HG03196 (cell line): ENCODE data around the gene CDH24.

Experiments
- ATAC-seq: cut with Tn5 transposase; IDR thresholded peaks from one replicate; pipeline ENCODE4 v1.9.1; 2021; ENCODE audit not compliant: unreplicated experiment

The CDH24 gene

DNA sequence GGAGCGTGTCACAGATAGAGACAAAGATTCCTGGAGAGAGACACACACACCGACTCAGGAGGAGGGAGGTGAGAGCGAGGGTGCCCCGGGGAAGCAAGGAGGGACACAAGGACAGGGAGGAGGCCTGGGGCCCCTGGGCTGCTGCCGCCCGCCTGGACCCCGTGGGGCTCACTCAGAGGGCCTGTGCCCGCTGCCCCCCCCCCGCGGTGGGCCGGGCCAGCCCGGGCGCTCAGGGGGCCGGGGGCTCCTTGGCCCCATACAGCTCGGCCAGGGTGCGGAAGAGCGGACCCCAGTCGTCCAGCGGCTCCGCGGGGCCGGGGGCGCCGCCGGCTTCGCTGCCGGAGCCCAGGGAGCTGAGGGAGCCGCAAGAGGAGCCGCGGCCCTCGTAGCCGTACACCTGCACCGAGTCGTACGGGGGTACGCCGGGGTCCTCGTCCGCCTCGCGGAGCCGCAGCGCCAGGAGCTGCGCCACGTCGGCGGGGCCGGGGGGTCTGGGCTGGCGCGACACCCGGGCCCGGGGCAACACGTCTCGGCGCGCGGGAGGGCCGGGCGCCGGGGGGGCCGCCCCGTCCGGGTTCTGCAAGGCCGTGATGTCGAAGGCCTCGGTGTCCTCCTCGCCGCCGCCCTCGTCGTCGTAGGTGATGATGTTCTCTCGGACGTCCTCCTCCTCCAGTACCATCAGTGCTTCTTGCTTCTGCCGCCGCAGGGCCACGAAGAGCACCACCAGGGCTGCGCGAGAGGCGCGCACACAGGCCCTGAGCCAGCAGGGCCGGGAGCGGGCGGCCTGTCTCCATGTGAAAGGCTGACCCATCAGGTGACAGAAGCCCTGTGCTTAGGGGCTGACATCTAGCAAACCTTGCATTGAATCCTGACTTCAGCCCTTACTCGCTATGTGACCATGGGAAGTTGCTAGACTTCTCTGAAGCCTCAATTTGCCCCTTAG is 9.3 kb downstream of the CDH24 start:
- ATAC-seq: no peak

DNA sequence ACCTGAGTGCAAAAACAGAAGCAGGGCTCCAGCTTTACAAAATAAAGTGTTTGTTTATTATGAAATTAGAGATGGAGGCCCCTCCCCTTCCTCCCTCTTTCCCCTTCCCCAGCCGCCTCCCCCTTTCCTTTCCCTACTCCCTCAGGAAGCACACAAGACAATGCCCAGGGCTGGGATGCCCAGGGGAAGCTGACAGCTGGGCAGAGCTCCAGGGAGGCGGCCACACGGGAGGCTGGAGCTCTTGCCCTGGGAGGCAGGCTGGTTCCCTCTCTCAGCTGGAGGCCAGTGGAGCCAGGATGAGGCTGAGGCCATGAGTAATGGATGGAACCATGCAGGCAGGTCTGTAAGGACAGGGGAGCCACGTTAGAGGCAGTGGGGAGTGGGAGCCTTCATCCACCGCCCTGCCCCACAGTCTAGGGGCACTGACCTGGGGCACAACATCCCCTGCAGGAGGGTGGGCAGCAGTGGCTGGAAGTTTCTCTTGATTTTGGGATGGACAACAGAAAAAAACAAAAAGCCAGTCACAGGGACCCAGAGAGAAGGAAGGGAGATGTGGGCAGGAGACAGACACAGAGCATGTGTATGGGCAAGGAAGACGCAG is 10.2 kb downstream of the CDH24 start:
- ATAC-seq: no peak

DNA sequence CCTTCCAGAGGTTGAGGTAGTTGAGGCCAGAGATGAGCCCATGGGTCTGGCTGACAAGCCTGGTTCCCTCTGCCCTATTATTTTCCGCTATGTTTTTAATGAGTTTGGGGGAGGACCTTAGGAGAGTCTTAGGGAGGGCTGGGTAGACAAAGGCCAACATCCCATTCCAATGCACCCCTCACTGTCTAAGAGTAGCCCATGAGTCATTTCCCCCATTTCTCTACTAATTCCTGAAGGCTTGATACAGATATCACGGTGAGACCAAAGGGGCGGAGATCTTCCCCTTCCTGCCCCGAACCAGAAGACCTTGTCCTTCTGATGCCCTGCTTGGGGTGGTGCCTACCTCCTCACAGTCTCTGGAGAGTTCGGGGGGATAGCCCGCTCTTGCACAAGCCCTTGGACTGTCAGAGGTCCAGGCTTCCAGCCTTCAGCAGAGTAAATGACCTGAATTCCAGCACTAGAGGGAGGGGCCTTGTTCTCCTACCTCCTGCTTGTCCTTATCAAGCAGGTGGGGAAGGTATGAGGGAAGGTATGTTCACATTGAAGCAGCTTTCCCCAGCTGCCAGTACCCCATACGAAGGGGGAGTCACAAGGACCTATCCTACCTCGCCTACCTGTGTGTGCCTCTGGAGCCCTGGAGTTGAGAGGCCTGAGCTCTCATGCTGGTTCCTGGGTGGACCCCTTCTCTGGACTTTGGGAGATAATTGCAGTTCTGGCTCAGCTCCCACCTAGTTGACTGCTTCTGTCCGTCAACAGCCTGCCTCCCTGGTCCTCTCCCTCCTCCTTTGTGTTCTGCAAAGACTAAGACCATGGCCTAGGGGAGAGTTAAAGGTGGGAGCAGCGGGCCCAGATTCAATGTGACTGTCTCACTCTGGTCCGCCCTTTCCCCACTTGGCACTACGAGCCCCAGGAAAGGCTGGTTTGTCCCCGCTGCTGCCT is 11.6 kb downstream of the CDH24 start:
- ATAC-seq: no peak

DNA sequence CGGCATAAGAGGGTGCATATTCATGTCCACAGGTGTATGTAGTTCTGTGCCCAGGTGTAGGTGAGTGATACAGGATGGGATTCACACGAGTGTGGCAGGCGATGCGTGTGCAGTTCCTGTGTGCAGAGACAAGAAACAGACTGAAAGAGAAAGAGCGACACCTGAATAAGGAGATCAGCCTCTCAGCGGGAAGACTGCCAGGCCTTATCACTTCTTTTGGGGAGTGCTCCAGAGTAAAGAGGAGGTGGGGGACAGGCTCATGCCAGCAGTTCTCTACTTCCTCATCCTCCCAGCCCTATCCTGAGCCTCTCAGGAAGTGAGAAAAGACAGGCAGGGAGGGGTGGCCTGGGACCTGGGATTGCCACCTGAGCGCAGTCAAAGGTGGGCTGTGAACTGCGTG is 12.5 kb downstream of the CDH24 start:
- ATAC-seq: no peak

DNA sequence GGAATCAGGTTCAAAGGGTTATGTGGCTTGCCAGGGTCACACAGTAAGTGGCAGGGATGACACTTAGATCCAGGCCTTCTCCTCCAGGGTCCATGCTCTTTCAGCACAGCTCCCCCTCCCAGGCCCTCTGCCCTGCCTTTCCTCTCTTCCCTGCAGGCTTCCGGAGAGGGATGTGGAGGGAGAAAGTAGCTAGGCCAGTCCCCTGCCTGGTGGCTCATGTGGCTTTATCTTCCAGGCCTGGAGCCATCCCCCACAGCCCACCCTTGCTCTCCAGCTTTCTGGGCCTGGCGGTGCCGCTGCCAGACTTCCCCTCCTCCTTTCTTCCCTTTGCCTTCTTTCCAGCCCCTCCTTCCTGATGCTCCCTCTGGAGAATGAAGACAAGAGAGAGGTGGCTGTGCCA is 13.6 kb downstream of the CDH24 start:
- no peak for ATAC-seq

DNA sequence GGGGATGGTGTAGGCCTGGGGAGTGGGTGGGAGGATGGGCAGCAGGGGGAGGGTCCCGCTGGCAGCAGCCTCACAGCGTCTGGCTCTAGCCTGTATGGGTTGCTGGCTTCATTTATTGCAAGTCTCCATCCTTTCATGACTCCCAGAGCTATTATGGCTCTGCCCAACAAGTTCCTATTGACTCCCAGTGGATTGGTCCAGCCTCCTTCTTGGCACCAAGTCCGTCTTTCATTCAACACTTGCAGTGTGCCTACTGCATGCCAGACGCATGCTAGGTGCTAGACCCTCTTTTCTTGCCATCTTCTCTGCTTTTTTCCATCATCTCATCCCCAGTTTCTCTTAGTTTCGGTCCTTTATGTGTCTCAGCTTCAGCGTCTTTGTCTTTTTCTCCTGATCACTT is 14.2 kb downstream of the CDH24 start:
- ATAC-seq: no peak

DNA sequence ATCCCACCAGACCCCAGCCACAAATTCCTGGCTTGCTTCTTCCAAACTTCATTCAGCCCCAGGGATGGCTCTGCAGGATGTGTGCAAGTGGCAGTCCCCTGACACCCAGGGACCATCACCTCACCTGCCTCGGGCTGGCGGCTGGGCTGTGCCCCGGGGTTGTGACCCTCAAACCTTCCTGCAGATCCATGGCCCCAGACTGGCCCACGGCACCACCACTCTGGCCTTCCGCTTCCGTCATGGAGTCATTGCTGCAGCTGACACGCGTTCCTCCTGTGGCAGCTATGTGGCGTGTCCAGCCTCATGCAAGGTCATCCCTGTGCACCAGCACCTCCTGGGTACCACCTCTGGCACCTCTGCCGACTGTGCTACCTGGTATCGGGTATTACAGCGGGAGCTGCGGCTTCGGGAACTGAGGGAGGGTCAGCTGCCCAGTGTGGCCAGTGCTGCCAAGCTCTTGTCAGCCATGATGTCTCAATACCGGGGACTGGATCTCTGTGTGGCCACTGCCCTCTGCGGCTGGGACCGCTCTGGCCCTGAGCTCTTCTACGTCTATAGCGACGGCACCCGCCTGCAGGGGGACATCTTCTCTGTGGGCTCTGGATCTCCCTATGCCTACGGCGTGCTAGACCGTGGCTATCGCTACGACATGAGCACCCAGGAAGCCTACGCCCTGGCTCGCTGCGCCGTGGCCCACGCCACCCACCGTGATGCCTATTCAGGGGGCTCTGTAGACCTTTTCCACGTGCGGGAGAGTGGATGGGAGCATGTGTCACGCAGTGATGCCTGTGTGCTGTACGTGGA is 15.0 kb downstream of the CDH24 start, which contains the start of gene PSMB11:
Gene PSMB11 (plus strand): TSS at position 51 of the 804 bp plus-strand sequence. CDS start 14 bp downstream, at position 65.
- ATAC-seq: no peak

DNA sequence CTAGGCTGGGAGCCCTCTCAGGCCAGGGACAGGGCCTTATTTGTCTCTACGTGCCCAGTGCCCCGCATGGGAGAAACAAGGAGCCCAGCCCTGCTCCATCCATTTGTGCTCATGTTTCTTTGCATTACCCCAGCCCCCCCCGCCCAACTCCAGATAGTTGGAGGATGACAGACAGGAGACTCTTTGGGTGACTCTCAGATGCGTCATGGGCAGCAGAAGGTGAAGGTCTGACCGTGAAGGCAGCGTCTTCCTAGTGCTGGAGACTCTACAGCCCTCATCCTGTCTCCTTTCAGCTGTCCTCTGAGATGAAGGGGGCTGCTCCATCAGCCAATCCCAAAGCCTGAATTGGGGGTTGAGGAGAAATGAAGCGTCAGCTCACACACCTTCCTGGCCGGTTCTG is 15.6 kb downstream of the CDH24 start:
- no peak for ATAC-seq

DNA sequence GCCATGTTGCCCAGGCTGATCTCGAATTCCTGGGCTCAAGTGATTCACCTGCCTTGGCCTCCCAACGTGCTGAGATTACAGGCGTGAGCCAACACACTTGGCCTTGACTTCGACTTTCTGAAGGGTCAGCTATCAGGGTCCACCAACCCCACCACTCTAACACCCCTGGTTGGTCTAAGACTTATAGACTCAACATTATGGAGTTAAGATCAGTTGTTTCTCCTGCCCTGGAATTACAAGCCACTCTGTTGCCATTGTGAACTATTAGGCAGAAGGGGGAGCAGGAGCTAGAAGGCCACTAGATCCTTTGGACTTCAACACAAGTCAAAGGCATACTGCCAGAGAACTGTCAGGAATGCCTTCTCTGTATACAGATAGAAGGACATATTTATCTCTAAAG is 17.2 kb downstream of the CDH24 start:
- ATAC-seq: no peak

DNA sequence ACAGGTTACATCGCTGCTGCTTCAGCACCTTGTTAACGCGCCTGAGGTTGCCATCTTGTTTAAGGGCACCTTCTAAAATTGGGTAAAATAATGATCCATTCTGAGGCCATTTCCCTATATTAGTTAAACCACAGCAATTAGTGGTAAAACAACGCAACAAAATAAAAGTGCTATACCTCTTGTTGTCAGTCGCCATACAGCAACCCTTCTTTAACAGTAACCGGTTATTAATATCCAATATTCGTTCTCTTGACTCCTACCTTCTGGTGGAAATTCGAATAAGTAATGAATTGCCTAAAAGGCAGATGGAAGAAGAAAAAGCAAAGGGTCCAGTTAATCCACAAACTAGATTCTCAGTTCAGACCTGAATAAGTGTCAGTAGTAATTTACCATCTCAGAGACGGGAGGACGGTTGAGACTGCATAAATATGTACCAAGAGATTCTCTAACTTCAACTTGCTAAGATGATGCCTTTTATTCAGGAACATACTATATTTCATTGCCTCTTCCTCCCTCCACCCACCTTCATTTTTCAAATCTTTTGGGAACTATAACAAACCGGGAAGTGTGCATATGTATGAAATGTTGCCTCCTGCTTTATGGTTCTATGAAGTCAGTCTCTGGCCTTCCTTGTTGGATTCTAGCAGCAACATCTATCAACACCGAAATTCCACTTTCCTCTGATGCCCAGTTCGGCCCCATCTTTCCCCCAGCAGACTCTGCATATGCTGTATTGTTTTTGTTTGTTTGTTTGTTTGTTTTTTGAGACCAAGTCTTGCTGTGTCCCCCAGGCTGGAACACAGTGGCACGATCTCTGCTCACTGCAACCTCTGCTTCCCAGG is 21.8 kb downstream of the CDH24 start:
- ATAC-seq: no peak

DNA sequence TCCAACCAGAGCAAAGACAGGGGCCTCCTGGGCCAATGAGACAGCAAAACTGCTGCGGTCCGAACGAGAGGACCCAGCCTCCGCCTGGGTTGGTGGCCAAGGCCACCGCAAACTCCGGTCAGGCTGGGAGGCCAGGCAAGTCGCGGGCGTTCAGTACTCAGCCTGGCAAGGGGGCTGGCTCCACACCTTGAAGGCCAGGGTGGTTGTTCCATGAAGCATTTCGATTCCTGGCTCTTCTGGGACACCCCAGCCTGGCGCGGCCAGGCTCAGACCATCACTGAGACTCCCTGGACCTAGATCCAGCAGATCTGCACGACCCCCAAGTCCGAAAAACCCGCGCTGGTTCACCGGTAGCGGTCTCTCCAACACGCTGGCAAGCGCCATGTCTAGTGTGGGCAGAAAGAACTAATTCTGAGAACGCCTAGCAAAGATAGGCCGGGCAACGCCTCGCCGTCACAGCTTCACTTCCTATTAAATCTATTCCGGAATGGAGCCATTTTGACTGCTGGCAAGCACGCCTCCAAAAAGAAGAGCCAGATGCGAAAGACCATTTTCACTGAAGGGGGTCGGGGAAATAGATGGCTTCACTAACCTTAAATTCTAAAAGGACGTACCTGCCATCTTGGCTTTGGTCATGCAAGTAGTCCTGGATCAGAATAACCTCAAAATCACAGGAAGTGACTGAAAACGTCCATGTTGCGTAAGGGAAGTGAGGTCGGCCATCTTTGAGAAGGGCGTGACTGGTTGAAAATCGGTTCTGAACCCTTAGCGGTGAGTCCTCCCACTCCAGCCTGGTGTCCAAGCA is 22.6 kb downstream of the CDH24 start, which contains the start of gene PSMB5:
Gene PSMB5 (minus strand): TSS at position 403 of the 805 bp plus-strand sequence. CDS start 19 bp downstream, at position 384.
- peak; percentile 94 for ATAC-seq

DNA sequence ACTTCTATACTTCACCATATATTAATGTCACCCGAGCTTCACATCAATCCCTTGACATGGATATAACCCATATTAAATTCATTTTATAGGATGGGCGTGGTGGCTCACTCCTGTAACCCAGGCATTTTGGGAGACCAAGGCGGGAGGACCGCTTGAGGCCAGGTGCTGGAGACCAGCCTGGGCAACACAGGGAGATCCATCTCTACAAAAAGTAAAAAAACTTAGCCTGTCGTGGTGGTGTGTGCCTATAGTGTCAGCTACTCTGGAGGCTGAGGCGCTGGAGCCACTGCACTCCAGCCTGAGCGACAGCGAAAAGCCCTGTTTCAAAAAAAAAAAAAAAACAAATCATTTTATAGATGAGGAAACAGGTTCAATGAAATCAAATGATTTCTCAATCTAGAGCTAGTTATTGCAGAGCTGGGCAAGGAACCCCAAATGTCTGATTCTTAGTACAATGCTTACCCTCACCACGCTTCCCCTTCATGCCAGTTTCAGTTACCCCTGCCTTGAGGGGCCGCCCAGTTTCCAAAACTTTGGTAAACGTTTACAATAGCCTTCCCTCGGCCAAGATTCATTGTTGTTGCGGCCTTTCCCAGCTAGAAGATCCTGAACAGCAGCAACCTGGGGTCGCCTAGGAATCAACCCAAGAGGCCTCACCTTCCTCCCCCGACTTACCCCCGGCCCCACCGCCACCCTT is 23.4 kb downstream of the CDH24 start:
- no peak for ATAC-seq

DNA sequence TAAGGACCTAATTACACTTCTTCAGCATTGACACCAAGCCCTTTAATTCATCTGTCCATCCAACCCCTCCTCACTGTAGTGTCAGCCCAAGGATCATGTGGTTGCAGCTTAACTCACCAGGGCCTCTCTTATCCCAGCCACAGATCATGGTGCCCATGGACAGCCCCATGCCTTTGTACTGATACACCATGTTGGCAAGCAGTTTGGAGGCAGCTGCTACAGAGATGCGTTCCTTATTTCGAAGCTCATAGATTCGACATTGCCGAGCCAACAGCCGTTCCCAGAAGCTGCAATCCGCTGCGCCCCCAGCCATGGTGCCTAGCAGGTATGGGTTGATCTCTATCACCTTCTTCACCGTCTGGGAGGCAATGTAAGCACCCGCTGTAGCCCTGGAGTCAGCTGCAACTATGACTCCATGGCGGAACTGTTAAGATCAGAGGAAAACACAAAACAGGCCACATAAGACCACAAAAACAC is 24.0 kb downstream of the CDH24 start:
- ATAC-seq: no peak

DNA sequence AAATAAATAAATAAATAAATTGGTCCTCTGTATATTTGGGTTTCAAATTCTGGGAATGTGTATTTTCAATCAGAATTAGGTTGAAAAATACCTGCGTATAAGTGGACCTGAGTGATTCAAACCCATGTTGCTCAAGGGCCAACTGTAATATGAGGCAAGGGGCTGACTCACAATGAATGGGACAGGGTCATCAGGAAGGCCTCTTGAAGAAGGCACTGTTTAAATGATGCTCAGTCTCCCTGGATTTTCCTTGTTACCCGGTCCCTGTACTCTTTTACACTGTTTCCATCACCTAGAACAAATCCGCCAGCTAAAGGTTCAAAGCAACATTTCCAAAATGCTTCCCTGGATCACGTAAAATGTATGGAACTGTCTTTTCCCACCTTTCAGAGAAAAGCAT is 26.4 kb downstream of the CDH24 start:
- no peak for ATAC-seq

DNA sequence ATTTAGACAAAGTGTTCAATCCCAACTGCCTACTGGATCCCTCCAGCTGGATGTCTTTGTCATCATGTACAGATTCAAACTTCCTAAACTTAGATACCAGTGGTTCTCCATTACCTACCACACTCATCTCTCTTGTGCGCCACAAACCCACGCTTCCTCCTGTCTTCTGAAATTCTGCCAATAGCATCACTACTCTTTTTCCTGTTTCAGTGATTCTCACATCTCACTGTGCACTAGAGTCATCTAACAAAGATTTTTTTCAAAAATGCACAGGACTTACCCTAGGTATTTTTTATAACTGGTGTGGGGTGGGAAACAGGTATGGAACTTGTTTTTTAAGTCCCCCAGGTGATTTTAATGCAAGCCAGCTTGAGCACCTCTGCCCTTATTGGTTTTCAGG is 28.5 kb downstream of the CDH24 start:
- ATAC-seq: no peak

DNA sequence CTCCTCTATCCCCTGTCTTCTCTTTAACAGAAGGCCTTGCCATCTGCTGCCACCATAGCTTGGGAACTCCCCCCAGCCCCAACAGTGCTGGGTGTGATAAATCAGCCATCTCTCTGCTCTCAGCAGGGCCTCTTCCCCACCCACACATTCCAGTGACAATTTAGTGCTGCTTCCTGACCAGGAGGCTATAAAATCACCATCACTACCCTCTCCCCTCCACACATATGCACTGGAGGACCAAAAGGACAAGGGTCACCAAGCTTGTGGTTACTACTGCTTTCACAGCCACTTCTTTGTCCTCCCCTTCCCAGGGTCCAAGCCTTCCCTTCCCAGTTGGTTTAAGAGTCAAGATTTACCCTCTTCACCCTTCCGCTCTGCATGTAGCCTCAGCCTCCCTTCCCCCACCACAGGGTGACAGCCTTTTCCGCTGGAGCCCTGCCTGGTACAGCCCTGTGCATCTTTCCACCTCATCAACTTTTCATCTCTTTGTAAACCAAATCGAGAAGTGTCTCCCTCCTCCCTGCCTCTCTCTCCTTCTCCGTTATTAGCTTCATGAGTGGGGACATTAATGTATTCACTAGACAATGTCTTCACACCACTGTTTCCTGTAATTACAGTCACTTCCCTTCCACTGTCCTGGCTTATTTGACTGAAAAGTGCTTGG is 32.0 kb downstream of the CDH24 start:
- no peak for ATAC-seq

DNA sequence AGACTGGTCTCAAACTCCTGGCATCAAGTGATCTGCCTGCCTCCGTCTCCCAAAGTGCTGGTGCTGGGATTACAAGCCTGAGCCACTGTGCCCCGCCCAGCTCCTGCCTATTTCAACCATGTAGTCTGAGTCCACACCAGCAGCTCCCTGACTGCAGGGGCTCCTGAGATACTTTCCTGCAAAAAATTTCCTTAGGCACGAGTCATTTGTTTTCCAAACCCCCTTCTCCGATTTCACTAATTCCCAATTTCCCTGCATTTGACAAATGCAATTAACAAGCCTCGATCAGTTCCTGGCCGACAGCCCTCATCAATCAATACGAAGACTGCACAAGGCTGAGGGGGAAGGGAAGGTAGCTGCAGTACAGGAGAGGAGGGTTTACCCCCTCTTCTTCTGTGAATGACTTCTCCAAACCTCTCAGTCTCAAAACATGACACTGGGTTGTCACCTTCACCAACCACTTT is 32.7 kb downstream of the CDH24 start:
- ATAC-seq: no peak
